Left lung (tissue), 10 donors: ENCODE data around the gene PHB1. TPM values are rescaled to one million over a fixed set of nuclear protein-coding genes. Genes with fewer than 3 reads are reported as not detected.

Experiments used
- ATAC-seq: fragments of 200-7000 bp; cut with Tn5 transposase; one replicate; pipeline ENCODE4 v1.9.1; 2020; ENCODE audit warnings: moderate library complexity
- DNase-seq, 4 donors: peaks; one replicate each; pipeline ENCODE4 v3.0.0-alpha.2; 2013 to 2020
- H3K27ac ChIP-seq, 2 donors: fragments of 200-600 bp; sonication (generic) in 1 of 2; one replicate each; pipeline versions ENCODE4 v1.5.0 to v1.8.0; 2020 to 2021
- H3K27me3 ChIP-seq, 2 donors: fragments of 200-600 bp; sonication (generic) in 1 of 2; one replicate each; pipeline versions ENCODE4 v1.5.0 to v1.8.0; 2020 to 2021
- H3K36me3 ChIP-seq, 2 donors: fragments of 200-600 bp; sonication (generic) in 1 of 2; one replicate each; pipeline versions ENCODE4 v1.5.0 to v1.8.0; 2020 to 2021
- H3K4me1 ChIP-seq, 2 donors: fragments of 200-600 bp; one replicate each; pipeline ENCODE4 v1.8.0; 2021
- H3K4me3 ChIP-seq, 2 donors: fragments of 200-600 bp; sonication (generic) in 1 of 2; one replicate each; pipeline versions ENCODE4 v1.5.0 to v1.8.0; 2020 to 2021; ENCODE audit warnings: mild to moderate bottlenecking in 1 of 2
- H3K9me3 ChIP-seq, 2 donors: fragments of 200-600 bp; sonication (generic) in 1 of 2; one replicate each; pipeline versions ENCODE4 v1.5.0 to v1.8.0; 2020 to 2021
- CTCF ChIP-seq, 2 donors: fragments of 200-600 bp; sonication (generic) in 1 of 2; IDR thresholded peaks; one replicate each; pipeline versions ENCODE4 v1.5.0 to v1.8.0; 2021; ENCODE audit warnings: antibody characterized with exemption in 2 of 2
- intact Hi-C, 2 donors: fragments of 100-400 bp; cut with DNase I; formaldehyde crosslinking; loops; one replicate each; pipeline versions ENCODE4 v1.11.2 to v1.14.2; 2022
- polyA plus RNA-seq, 6 donors: library from polyadenylated mRNA; unstranded; fragments of 120-200 nt; gene quantifications; one replicate each; pipeline ENCODE4 v1.2.1, GENCODE V29; 2013; ENCODE audit not compliant: insufficient read length in 6 of 6
- total RNA-seq, 2 donors: library from RNA; stranded (reverse); fragmentation: NEBNext Ultra II Directional; extraction: Animal tissue kit (Norgen Biotek cat#: 25700); gene quantifications; one replicate each; pipeline ENCODE4 v1.2.1, GENCODE V29; 2021
- donor health status: DM: no; HTN: yes; CAD: no.
- donor health status: DM: no; HTN: no; CAD: no.

Gene PHB1
- total and polyA plus RNA-seq, 8 donors = 146 to 173 (median 162) TPM

- H3K36me3 ChIP-seq = peaks cover 0 to 94% of the 10 kb centered on the region in 2 donors
- intact Hi-C loops = no loop called here
Observed at GRCh38 chr17:49407086-49407485, 7.6 kb downstream of the PHB1 start.

GRCh38 chr17:49406421-49407061 is 8.1 kb downstream of the PHB1 start:
- Histone ChIP-seq H3K27ac (no peak overlapping the region), H3K9me3 (no peaks in the 10 kb centered on the region), H3K36me3 (peaks cover 0 to 88% of the 10 kb centered on the region in 2 donors), H3K27me3 (no peaks in the 10 kb centered on the region), H3K4me1 (peaks cover 0 to 30% of the 10 kb centered on the region in 2 donors), H3K4me3 (no peak overlapping the region)
- ATAC-seq (no peak), DNase-seq (no peak)
- intact Hi-C loops = no loop called here
- TF ChIP-seq CTCF (IDR thresholded peaks at IDR 0.05) = no peak

More at GRCh38 chr17:49407086-49407485, 7.6 kb downstream of the PHB1 start:
- H3K4me1 ChIP-seq = peaks cover 0 to 27% of the 10 kb centered on the region in 2 donors
- no peak for TF ChIP-seq CTCF (IDR thresholded peaks at IDR 0.05)
- H3K4me3 ChIP-seq = no peak overlapping the region
- ATAC-seq = no peak
- H3K27me3 ChIP-seq = no peaks in the 10 kb centered on the region
- H3K27ac ChIP-seq = no peak overlapping the region
- DNase-seq = no peak
- H3K9me3 ChIP-seq = no peaks in the 10 kb centered on the region

GRCh38 chr17:49404906-49405305 is 9.8 kb downstream of the PHB1 start:
- Histone ChIP-seq H3K27ac (no peak overlapping the region), H3K4me1 (peaks cover 0 to 30% of the 10 kb centered on the region in 2 donors), H3K4me3 (no peak overlapping the region), H3K36me3 (peaks cover 0 to 72% of the 10 kb centered on the region in 2 donors), H3K27me3 (no peaks in the 10 kb centered on the region), H3K9me3 (no peaks in the 10 kb centered on the region)
- ATAC-seq (no peak), DNase-seq (peak in 1 of 4 donors; percentile 17)
- no peak for TF ChIP-seq CTCF (IDR thresholded peaks at IDR 0.05)
- intact Hi-C loops = no loop called here

GRCh38 chr17:49404361-49404760 is 10.3 kb downstream of the PHB1 start:
- H3K4me1 ChIP-seq = peaks cover 0 to 30% of the 10 kb centered on the region in 2 donors
- peak in 1 of 4 donors; percentile 32 for DNase-seq
- H3K4me3 ChIP-seq = no peak overlapping the region
- H3K36me3 ChIP-seq = peaks cover 0 to 67% of the 10 kb centered on the region in 2 donors
- no peaks in the 10 kb centered on the region for H3K9me3 ChIP-seq
- no peak for TF ChIP-seq CTCF (IDR thresholded peaks at IDR 0.05)
- no peak for ATAC-seq
- intact Hi-C loops = no loop called here
- peak overlapping the region in 1 of 2 donors; percentile 45 for H3K27ac ChIP-seq
- no peaks in the 10 kb centered on the region for H3K27me3 ChIP-seq

- ATAC-seq (no peak), DNase-seq (peak in 1 of 4 donors; percentile 18)
- Histone ChIP-seq H3K27ac (peak overlapping the region in 1 of 2 donors; percentile 45), H3K27me3 (no peaks in the 10 kb centered on the region), H3K4me3 (no peak overlapping the region), H3K4me1 (peaks cover 0 to 30% of the 10 kb centered on the region in 2 donors), H3K36me3 (peaks cover 0 to 60% of the 10 kb centered on the region in 2 donors), H3K9me3 (no peaks in the 10 kb centered on the region)
- intact Hi-C loops = no loop called here
- no peak for TF ChIP-seq CTCF (IDR thresholded peaks at IDR 0.05)
Observed at GRCh38 chr17:49403514-49404289, 11.0 kb downstream of the PHB1 start.
